OCI-LY3 (cell line): Measurements from ENCODE around the gene KLF8.

ENCODE experiments used
- H2AFZ ChIP-seq: fragments of 200-600, 300-600 bp; shearing (Covaris generic); 2 replicates; pipeline ENCODE4 v1.6.0; 2014; ENCODE audit warnings: antibody characterized with exemption, low read depth, low read length
- H3K27ac ChIP-seq: fragments of 200-600, 300-600 bp; sonication (generic); 2 replicates; pipeline ENCODE4 v1.5.1; 2014; ENCODE audit warnings: mild to moderate bottlenecking, low read length, moderate library complexity, mixed read lengths
- H3K27me3 ChIP-seq: fragments of 200-600, 300-600 bp; sonication (generic); 2 replicates; pipeline ENCODE4 v1.6.1; 2014; ENCODE audit warnings: low read depth, low read length, mixed read lengths
- H3K36me3 ChIP-seq: fragments of 200-600, 300-600 bp; sonication (generic); replicated peaks from 2 replicates; pipeline ENCODE3; 2014; ENCODE audit warnings: low read depth, low read length, mixed read lengths
- H3K4me1 ChIP-seq: fragments of 300-600, 200-600 bp; sonication (generic); 2 replicates; pipeline ENCODE4 v1.6.1; 2014; ENCODE audit warnings: low read length, mixed read lengths
- H3K4me2 ChIP-seq: fragments of 200-600, 300-600 bp; sonication (generic); 2 replicates; pipeline ENCODE4 v1.6.1; 2014; ENCODE audit warnings: low read length, mixed read lengths
- H3K4me3 ChIP-seq: fragments of 300-600, 200-600 bp; sonication (generic); 2 replicates; pipeline ENCODE4 v1.5.1; 2014; ENCODE audit warnings: antibody characterized with exemption, mild to moderate bottlenecking, low read length, moderate library complexity
- H3K79me2 ChIP-seq: fragments of 300-600, 200-600 bp; shearing (Covaris generic); 2 replicates; pipeline ENCODE4 v1.6.1; 2014; ENCODE audit warnings: mild to moderate bottlenecking, low read length, mixed read lengths
- H3K9ac ChIP-seq: fragments of 300-600, 200-600 bp; shearing (Covaris generic); 2 replicates; pipeline ENCODE4 v1.6.0; 2014; ENCODE audit warnings: mild to moderate bottlenecking, low read length, moderate library complexity
- H3K9me3 ChIP-seq: fragments of 200-600, 300-600 bp; shearing (Covaris generic); 2 replicates; pipeline ENCODE4 v1.6.1; 2014; ENCODE audit warnings: low read length, mixed read lengths; ENCODE audit not compliant: insufficient read depth
- H4K20me1 ChIP-seq: fragments of 200-600, 300-600 bp; sonication (generic); 2 replicates; pipeline ENCODE4 v1.6.1; 2016; ENCODE audit warnings: low read length, mixed read lengths; ENCODE audit not compliant: insufficient read depth
- CTCF ChIP-seq: fragments of 200-600, 300-600 bp; sonication (generic); IDR thresholded peaks from 2 replicates; pipeline ENCODE4 v1.5.1; 2014; ENCODE audit warnings: antibody characterized with exemption, low read length, low read depth
- EZH2phosphoT487 ChIP-seq: fragments of 200-600 bp; shearing (Covaris generic); IDR thresholded peaks from 2 replicates; pipeline ENCODE4 v1.6.1; 2018; ENCODE audit warnings: antibody characterized with exemption, mixed run types, low read depth

The KLF8 gene

GRCh38 chrX:56319165-56319564 is 87.0 kb downstream of the KLF8 start:
- Histone ChIP-seq H3K4me2 (no peak overlapping the region), H2AFZ (no peak overlapping the region), H3K4me1 (no peaks in the 10 kb centered on the region), H3K27ac (no peak overlapping the region), H3K36me3 (no peaks in the 10 kb centered on the region), H3K27me3 (no peaks in the 10 kb centered on the region), H3K9ac (no peak overlapping the region), H4K20me1 (no peaks in the 10 kb centered on the region), H3K9me3 (no peaks in the 10 kb centered on the region), H3K79me2 (no peaks in the 10 kb centered on the region), H3K4me3 (no peak overlapping the region)
- TF ChIP-seq EZH2phosphoT487 (no peak), CTCF (no peak)
